Keratinocyte (primary cell): ENCODE measurements around the gene AAMDC.

Experiments
- EZH2 ChIP-seq: IDR thresholded peaks from one replicate; pipeline ENCODE4 v1.6.1; 2012; ENCODE audit warnings: inconsistent platforms, mild to moderate bottlenecking, low read length, moderate library complexity
- TF ChIP-seq, protein P1 (sequence below), 3 experiments: IDR thresholded peaks in 1 of 3; conservative IDR thresholded peaks in 1 of 3; optimal IDR thresholded peaks in 1 of 3; 2 replicates in 2 of 3; 3 replicates in 1 of 3; pipeline versions ENCODE3 to v1.5.1; 2011; ENCODE audit warnings: low read length in 3 of 3, mild to moderate bottlenecking in 3 of 3, moderate library complexity in 2 of 3, control low read depth in 1 of 3, inconsistent platforms in 1 of 3; ENCODE audit not compliant: insufficient read depth in 2 of 3; ENCODE audit errors: extremely low read depth in 1 of 3

DNA sequence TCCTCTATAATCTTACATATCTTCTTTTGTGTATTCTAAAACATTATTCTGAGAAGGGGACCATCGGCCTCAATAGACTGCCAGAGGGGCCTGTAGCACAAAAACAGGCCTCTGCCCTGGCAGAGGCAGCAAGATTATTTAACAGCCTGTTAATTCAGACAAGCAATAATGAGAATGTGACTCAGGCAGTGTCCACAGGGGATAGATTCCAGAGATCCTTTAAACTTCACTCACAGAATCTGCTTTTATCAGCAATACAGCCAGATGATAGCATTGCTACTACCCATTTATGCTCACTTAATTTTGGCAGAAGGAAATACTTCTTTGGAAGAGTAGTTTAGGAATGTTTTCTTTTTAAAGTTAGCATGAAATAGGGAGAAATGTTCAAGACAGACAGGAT lies 44.9 kb downstream of the AAMDC start:
- TF ChIP-seq, protein P1, sequence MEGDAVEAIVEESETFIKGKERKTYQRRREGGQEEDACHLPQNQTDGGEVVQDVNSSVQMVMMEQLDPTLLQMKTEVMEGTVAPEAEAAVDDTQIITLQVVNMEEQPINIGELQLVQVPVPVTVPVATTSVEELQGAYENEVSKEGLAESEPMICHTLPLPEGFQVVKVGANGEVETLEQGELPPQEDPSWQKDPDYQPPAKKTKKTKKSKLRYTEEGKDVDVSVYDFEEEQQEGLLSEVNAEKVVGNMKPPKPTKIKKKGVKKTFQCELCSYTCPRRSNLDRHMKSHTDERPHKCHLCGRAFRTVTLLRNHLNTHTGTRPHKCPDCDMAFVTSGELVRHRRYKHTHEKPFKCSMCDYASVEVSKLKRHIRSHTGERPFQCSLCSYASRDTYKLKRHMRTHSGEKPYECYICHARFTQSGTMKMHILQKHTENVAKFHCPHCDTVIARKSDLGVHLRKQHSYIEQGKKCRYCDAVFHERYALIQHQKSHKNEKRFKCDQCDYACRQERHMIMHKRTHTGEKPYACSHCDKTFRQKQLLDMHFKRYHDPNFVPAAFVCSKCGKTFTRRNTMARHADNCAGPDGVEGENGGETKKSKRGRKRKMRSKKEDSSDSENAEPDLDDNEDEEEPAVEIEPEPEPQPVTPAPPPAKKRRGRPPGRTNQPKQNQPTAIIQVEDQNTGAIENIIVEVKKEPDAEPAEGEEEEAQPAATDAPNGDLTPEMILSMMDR (optimal IDR thresholded peaks at IDR 0.05 in 1 of 3, IDR thresholded peaks at IDR 0.05 in 1 of 3, conservative IDR thresholded peaks at IDR 0.05 in 1 of 3; ENCODE audit: extremely low read depth in 1 of 3, insufficient read depth in 2 of 3, low read length in 3 of 3) = no peak
- TF ChIP-seq EZH2 = no peak
